Central memory CD4-positive, alpha-beta T cell (primary cell): ENCODE results near the gene LGALS9.
"Not testable (repeated sequence)": the region's sequence is repeated elsewhere in the genome, so short reads cannot be mapped to it uniquely, and the experiment has no call there.

Source experiments
- DNase-seq: peaks from one replicate; pipeline ENCODE4 v3.0.0; 2022

The LGALS9 gene

DNA sequence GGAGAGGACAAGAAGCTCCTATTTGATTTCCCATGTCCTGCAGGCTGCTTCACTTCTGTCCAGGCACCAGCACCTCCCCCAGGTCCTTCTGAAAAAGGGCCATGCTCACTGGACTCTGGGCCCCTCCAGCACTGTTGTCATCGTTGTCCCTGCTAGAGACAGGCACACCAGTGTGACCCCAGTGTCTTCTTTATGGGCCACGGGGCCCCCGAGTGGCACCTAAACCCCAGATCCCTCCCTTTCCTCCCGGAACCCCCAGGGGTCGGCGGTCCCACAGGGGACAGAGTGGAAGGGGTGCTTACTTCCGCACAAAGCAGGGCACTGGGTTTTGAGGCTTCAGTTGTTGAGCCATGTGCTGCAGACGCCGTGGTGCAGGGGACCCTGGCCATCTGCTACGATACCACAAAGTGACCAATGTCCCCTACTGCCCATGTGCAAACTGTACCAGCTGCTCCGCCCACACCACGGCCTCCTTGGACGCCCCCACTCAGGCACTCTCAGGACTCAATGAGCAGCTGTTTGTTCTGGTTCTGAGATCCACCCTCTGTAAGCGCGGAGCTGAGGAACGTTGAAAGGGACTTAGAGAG lies 24.6 kb downstream of the LGALS9 start:
- DNase-seq = not testable (repeated sequence)

DNA sequence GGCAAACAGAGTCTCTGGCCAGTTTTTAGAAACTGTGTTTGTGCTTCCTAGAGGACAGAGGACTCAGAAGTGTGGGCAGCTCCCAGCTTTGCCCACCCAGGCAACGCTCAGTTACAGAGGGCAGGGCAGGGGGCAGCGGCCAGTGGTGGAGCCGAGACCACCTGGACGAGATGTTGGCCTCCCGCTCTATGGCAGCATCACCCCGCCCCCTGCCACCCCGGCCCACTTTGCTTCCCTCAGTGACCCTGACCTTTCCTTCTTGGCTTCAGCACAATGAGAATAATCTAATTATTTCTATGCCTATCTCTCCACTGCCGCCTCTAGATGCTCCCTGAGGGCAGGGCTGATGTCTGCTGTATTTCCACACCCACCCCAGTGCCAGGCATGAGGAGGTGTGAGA lies 25.6 kb downstream of the LGALS9 start:
- DNase-seq = not testable (repeated sequence)

DNA sequence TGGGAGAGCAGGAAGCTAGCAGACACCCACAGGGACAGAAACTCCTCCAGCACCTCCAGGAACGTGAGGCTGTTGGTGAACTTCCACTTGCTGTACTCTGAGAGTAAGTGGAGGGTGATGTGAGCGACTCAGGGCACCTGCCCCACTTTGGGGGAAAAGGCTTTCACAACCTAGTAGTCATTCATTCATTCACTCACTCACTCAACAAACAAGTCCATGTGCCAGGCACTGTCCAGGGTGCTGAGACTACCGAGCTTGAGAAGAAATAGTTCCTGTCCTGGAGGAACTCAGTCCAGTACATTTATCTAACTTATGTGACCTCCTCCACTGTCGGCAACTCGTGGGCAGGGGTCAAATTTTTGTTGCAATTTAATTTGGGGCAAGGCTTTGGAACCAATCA lies 26.6 kb downstream of the LGALS9 start:
- no peak for DNase-seq

DNA sequence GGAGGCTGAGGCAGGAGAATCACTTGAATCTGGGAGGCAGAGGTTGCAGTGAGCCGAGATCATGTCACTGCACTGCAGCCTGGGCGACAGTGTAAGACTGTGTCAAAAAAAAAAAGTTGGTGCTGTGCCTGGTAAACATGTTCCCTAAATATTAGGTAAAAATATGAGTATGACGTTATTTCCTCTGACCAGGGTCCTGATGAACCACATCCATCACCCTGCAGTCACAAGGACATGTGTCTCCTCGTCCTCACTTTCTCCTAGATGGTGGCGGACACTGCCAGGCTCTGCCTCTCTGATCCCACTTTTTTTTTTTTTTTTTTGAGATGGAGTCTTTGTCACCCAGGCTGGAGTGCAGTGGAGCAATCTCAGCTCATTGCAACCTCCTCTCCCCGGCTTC lies 28.7 kb downstream of the LGALS9 start:
- DNase-seq = no peak

DNA sequence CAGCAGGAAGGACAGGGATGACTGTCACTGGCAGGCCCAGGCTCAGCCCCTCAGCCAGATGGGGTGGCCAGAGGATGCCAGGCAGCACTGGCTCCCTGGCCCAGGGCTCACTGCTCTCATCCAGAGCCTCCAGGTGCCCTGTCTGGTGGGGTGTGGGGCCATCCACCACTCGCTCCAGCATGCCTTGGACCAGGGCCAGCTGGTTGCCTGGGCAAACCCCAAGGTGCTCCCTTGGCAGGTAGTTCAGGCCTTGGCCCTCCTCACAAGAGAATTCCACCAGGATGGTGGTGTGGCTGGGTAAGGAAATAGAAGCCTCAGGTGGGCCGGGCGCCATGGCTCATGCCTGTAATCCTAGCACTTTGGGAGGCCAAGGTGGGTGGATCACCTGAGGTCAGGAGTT lies 29.4 kb downstream of the LGALS9 start:
- no peak for DNase-seq

DNA sequence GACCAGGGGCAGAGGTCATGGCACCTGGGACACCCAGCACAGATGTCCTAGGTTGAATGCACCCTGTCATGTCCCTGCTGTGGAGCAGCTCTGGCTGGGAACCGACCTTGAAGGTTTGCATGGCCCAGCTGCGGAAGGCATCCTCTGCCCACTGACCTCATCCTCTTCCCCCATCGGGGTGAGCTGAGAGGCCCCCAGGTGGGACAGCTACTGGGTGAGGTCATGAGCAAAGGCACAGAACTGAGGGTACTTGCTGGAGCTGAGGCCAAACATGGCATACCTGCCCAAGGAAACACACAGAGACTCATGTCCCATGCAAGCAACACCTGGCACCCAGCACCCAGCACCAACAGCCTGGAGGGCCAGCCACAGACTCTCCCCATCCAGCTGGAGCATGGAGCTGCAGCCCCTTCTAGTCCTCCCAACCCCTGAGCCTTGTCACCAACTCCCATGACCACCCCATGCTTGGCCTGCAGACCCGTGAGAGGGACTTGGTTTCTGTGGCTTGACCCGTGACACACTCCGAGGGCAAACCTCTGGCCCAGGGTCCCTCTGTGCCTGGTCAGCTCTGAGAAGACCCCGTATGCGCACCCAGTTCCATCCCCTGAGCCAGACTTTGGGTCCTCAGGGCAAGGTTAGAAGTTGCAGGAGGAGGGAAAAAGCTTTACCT lies 33.1 kb downstream of the LGALS9 start:
- no peak for DNase-seq

DNA sequence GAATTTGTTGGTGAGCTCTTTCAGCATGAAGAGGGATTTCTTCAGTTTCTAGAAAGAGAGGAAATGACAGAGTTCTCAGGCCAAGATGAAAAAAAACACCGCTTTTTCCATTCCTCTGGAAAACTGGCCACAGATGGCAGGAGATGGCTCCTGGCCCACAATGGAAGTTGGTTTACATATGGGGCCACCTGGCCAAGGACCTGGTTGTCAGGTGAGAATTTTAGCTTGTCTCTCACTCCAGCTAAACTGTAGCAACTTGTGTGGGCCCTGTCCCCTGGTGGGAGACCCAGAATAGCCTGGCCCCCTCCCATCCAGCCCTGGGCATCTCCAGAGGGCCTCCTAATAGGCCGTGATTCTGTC lies 33.6 kb downstream of the LGALS9 start:
- no peak for DNase-seq

DNA sequence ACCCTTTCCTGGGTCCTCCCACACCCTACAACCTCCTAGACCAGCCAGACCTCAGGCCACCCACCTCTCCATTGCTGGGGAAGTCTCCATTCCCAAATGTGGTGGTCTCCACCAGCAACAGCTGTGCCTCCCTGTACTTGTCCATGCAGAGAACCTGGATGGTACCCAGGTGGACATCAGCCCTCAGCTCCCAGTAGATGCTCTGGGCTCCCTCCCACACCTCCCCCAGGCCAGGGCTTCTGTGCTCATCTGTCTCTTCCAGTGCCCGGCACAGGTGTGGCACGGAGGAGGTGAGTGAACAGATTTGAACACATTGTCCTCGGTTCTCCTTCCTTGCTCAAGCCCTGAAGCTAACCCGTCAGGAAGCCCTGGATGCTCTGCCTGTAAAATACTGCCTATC lies 34.6 kb downstream of the LGALS9 start:
- DNase-seq = no peak

DNA sequence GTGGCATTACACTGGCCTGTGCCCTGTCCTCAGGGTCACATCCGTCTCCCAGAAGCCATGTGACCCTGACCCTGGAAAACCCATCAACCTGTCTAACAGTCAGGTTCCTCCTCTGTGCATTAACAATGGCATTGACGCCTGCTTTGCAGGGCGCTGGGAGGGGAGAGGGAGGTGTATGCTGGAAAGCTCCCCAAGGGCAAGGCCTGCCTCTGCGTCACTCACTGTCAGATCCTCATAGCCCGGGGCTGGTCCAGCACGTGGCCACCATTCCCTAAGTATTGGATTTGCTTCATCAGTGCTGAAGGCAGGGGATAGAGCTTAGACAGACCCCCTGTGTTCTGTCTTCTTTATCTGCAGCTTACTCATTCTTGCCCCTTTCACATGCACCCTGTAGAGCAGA lies 35.3 kb downstream of the LGALS9 start:
- DNase-seq = not testable (repeated sequence)

DNA sequence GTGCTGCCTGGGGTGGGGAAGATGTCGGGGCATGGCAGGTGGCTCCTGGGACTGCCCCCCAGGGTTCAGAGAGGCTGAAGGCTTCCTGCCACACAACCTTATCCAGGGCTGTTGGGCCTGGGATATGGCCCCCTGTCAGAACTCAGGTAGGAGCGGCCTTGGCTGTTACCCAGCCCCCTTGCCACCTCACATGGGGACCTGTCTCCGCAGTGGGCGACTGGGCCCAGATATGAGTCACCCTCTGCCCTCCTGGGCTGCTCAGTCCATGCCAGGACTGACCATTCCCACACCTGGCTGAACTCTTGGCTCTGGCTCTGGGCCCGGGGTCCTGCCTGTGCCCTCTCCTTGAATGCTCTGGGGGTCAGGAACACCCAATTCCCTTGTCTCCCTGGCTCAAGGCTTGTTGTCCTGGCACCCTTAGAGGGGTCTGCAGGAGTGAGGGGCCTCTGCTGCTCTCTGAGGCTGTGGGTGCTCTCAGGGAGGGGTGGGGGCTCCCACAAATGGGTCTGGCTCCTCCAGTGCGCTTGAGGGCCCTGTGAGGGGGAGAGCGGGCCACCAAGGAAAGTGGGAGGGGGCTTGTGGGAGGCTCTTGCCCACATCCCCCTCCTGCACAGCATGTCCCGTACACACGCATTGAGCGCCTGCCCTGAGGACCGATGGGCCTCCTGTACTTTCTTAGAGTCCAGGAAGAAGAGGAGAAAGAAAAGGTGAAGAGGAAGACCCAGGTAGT lies 36.0 kb downstream of the LGALS9 start:
- DNase-seq = no peak

DNA sequence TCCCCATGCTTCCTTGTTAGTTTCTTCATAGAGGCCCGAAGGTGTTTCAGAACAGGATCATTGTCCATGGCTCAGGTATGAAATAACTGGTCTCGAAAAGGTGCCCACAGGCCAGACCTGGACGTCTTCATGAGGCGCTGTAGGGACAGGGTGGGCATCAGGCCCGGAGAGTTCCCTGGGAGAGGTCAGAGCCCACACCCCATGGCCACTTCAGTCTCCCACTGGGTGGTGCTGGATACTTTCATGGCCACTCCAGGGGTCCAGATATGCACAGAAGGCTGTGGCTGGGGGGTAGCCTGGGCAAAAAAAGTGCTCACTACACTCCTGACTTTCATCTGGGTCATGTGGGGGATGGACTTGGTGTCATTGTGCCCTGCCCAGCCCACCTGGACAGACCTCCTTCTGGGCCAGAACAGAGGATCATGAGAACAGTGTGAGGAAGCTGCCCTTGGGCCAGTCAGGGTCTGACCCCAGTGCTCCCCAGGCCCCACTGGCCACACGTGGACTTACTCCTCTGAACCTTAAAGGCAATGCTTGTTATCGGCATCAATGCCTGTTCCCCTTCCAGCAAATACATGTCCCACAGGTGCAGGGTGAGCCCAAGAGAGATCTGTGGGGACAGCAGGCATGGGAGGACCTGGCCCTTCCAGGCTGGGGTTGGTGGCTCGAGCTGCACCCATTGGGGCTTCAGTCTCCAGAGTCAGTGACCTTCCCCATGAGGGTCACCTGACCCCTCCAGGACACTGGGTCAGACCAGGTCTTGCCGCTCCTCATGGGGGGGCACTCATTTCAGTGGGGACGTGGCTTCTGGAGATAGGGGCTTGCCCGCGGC lies 36.9 kb downstream of the LGALS9 start:
- DNase-seq = no peak

DNA sequence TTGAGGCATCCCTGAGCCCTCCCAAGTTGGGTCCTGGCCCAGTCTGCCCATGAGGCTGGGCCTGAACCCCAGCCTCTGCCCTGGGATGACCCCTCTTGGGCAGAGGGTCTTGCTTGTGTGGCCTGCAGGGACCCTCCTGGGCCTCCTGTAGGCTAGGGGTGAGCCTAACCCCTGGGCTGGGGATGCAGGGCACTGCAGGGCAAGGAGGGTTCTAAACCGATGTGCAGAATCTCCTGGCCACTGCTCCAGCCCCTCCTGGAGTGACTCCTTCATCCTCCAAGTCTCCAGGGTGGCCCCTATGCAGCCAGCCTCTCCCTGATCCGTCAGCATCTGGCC lies 37.5 kb downstream of the LGALS9 start:
- no peak for DNase-seq

DNA sequence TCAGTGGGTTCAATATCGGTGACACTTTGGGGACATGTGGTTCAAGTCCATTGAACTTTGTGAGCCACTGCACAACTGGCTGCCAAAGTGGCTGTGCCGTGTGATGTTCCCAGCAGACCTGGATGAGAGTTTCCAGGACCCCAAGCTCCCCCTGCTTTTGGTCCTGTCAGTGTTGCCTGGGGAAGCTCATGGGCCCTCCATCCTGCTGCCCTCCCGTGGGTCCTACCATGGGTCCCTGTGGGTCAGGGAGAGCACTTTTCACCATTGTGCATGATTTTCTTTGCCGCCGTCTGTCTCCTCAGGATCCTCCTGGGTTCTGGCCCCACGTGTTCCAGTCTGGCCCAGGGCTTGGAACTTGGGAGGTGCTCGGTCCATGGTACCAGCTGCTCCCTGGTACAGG lies 38.1 kb downstream of the LGALS9 start:
- no peak for DNase-seq

DNA sequence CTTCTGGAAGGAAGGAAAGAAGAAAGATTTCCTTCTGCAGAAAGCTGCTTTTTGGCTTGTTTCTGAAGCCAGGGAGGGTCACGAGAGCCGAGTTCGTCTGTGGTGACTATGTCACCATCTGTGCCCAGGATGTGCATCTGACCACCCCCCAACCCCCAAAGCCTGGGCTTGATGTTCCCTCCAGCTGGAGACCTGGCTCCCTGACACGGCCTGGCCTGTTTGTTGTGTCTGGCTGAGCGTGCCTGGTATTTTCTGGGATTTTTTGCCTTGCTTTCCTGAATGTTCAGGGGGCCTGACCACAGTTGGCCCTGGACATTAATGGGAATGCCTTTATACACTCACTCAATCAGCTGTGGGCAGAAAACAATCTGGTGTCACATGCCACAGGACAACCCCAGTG lies 38.9 kb downstream of the LGALS9 start:
- DNase-seq = no peak

DNA sequence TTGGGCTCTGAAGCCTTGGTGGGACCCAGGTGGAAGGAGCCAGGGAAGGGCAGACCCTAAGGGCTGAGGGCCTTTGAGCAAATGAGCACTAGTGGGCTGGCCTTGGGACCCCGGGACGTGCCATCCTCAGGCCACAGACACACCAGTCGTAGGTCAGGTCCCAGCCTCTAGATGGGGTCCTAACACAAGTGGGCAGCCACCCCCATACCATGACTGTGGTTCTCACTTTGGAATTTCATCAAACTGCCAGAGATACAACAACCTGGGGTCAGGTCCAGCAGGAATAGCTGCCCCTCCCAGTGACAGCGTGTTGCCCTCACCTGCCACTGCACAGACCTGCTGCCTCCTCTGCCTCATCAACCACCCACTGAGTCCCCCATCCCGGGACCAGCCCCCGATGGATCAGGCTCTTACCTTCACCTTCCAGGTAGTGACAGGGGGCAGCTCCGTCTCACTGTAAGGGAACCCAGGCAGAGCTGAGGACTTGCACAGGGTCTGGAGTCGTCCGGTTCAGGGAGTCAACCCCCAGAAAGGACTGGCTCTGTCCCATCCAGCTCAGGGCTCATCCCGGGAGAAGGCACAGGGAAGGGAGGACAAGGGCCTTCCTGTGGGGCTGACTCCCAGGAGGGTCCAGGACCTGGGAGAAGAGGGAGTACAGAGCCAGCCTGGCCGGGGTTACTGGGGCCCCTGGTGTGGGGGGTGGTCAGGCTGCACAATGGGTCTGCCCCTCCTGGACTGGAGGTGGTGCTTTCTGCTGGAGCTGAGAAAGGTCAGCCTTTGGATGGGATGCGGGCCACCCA lies 40.0 kb downstream of the LGALS9 start:
- DNase-seq = no peak

DNA sequence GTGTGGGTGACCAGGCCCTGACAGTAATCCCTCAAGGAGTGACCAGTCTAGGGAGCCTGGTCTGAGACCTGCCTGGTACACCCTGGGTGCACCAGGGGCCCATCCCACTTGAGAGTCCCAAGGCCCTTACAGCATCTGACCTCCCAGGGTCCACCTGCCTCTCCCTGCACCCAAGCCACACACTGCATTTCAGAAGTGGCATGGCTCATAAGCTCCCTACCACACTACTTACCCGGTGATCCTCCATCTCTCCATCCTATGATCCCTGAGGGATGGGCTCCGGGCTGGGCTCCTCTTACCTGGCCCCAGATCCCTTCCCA lies 40.6 kb downstream of the LGALS9 start:
- no peak for DNase-seq

DNA sequence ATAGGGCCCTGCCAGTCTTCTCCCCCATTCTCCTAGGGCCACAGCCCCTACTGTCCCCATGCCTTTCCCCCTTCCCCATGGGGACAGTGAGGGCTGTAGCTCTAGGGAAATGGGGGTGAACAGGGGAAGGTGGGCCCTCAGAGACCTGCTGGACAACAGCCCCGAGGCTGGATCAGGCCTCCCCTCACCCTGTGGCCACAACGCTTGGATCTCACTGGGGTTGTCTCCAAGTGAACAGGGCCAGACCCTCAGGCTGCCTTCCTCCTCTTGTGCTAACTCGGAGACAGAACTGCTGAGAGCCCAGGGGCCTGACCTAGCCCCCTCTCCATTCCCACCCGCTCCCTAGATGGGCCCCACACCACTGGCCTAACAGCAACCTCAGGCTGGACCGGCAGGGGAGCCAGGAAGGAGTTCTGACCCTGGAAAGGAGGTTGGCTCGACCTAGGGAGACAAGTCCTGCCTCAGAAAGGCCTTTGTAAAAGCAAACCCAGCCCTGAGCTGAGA lies 41.0 kb downstream of the LGALS9 start:
- not testable (repeated sequence) for DNase-seq

DNA sequence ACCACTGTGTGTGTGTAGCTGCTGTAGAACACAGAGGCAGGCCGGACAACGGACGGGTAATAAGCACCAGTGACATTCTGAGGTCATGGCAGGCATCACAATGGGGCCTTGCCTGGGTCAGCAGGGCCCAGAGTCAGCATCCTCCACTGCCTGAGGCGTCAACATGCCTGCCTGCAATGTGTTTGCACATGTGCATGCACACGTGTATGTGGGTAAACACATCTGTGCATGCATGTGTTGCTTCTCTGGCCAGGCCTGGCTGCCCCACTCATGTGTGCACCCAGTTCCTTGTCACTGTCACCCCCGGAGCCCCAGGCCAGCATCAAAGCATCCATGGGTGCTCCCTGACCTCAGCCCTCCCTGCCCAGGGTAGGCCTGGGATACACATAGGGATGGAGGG lies 43.3 kb downstream of the LGALS9 start:
- DNase-seq = no peak

DNA sequence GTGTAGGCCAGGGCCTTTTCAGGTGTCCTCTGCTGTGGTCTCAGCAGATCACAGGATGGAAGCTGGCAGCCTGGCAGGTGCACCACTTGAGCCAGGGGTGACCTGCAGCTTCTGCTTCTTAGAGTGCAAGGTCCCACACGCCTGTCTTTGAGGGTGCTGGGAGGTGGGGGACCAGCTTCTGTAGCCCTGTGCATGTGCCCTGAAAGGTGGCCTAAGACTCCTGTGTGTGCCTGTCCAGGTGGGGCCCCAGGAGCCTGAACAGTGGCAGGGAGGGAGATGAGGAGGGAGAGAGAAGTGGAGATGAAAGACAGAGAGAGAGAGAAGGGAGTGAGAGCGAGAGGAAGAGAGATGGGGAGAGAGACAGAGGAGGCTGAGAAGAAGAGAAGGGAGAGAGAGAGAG lies 46.2 kb downstream of the LGALS9 start:
- no peak for DNase-seq

DNA sequence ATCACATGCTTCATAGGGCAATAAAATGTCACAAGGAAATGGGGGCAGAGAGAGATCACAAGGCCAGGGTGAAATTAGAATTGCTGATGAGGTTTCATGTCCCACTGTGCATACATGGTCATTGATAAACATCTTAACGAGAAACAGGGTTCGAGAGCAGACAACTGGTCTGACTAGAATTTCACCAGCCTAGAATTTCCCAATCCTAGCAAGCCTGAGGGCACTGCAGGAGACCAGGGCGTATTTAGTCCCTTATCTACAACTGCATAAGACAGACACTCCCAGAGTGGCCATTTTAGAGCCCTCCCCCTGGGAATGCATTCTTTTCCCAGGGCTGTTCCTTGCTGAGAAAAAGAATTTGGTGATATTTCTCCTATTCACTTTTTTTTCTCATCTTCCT lies 55.3 kb downstream of the LGALS9 start:
- not testable (repeated sequence) for DNase-seq

DNA sequence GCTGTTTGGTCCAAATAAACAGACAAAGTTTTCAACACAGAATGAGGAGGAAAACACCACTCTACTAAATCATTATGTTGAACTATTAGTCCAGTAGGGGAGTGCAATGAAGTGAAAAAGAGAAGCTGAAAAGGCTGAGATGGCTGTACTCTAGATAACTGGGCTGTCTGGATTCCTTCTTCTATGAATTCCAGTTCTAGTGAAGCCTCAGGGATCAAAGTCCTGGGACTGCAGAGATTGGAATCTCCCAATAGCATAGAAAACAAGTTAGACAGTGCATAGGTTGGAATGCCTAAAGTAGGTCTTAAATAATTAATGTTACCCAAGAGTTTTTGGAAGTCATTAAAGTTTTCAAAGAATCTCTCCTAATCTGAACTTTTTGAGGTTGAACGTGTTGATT lies 59.9 kb downstream of the LGALS9 start:
- no peak for DNase-seq

DNA sequence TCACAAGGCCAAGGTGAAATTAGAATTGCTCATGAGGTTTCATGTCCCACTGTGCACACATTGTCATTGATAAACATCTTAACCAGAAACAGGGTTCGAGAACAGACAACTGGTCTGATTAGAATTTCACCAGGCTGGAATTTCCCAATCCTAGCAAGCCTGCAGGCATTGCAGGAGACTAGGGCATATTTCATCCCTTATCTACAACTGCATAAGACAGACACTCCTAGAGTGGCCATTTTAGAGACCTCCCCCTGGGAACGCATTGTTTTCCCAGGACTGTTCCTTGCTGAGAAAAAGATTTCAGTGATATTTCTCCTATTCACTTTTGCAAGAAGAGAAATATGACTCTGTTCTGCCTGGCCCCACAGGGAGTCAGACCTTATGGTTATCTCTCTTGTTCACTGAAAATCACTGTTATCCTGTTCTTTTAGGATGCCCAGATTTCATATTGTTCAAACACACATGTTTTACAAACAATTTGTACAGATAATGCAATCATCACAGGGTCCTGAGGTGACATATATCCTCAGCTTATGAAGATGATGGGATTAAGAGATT lies 64.3 kb downstream of the LGALS9 start:
- DNase-seq = not testable (repeated sequence)
